HepG2 (cell line): ENCODE results near the gene RBFOX1. TPM values are rescaled to one million over a fixed set of nuclear protein-coding genes. Genes with fewer than 3 reads are reported as not detected.

ENCODE experiments used
- ATAC-seq: fragments of 200-7000 bp; cut with Tn5 transposase; 3 replicates; pipeline ENCODE4 v1.9.1; 2020; ENCODE audit warnings: mild to moderate bottlenecking, moderate library complexity
- BruUV-seq: library from RNA; stranded (reverse); fragments of 400-500 nt; replicated peaks from 2 replicates; lab custom pipeline; 2021; lab: Mats Ljungman, UMichigan
- CTCF ChIA-PET: fragments of 300-600 bp; formaldehyde crosslinking; extraction: SDS; loops from one replicate; lab custom pipeline; 2021; ENCODE audit warnings: low total read pairs, inconsistent platforms, low intra/inter-chr PET ratio; lab: Yijun Ruan, JAX
- POLR2A ChIA-PET: fragments of 350-600 bp; sonication (Branson Sonifier 250); formaldehyde crosslinking; loops from one replicate; lab custom pipeline; 2020; ENCODE audit warnings: antibody characterized with exemption, inconsistent platforms; lab: Yijun Ruan, JAX
- DNase-seq: peaks from one replicate; pipeline ENCODE4 v3.0.0-alpha.2; 2015; ENCODE audit warnings: low spot score
- FAIRE-seq: peaks from 3 replicates; lab custom pipeline; 2011; peaks lifted over from hg19 to GRCh38; lab: Jason Lieb, UNC
- H2AFZ ChIP-seq: one replicate; pipeline ENCODE4 v1.6.1; 2011; ENCODE audit warnings: low read length, inconsistent platforms
- H3K27ac ChIP-seq: fragments of 300-600 bp; 3 replicates; pipeline ENCODE4 v1.8.0; 2011; ENCODE audit warnings: mixed run types, mild to moderate bottlenecking, mixed read lengths, low read length, inconsistent platforms; ENCODE audit not compliant: insufficient read depth; ENCODE audit errors: extremely low read length
- H3K27me3 ChIP-seq, 2 experiments: fragments of 200-600 bp in 1 of 2; 2 replicates in 1 of 2; 3 replicates in 1 of 2; pipeline versions ENCODE4 v1.6.0 to v1.8.0; 2011; ENCODE audit warnings: low read length in 2 of 2, mild to moderate bottlenecking in 2 of 2, moderate library complexity in 2 of 2, inconsistent platforms in 1 of 2; ENCODE audit not compliant: insufficient read depth in 2 of 2, control insufficient read depth in 1 of 2
- H3K36me3 ChIP-seq, 2 experiments: fragments of 200-600 bp in 1 of 2; replicated peaks in 1 of 2; 2 replicates in 1 of 2; 3 replicates in 1 of 2; pipeline versions ENCODE4 v1.5.1 to v1.8.0; 2011; ENCODE audit warnings: low read length in 2 of 2, inconsistent platforms in 1 of 2; ENCODE audit not compliant: insufficient read depth in 2 of 2, control insufficient read depth in 1 of 2
- H3K4me1 ChIP-seq: 2 replicates; pipeline ENCODE4 v1.5.1; 2012; ENCODE audit warnings: low read length, inconsistent platforms; ENCODE audit not compliant: insufficient read depth
- H3K4me2 ChIP-seq: 2 replicates; pipeline ENCODE4 v1.6.0; 2011; ENCODE audit warnings: low read depth, low read length, inconsistent platforms
- H3K4me3 ChIP-seq, 3 experiments: fragments of 200-600 bp in 1 of 3; sonication (generic), shearing (Covaris generic) in 1 of 3; replicated peaks in 1 of 3; 2 replicates each; pipeline ENCODE4 v1.5.1; 2011 to 2016; ENCODE audit warnings: low read length in 3 of 3, inconsistent platforms in 2 of 3, low read depth in 2 of 3, mild to moderate bottlenecking in 2 of 3, control low read depth in 1 of 3, mixed read lengths in 1 of 3; ENCODE audit not compliant: insufficient read depth in 1 of 3
- H3K79me2 ChIP-seq: one replicate; pipeline ENCODE4 v1.6.1; 2011; ENCODE audit warnings: low read length, inconsistent platforms; ENCODE audit not compliant: insufficient read depth
- H3K9ac ChIP-seq: 2 replicates; pipeline ENCODE4 v1.6.0; 2011; ENCODE audit warnings: mild to moderate bottlenecking, low read depth, low read length, inconsistent platforms; ENCODE audit not compliant: insufficient read depth
- H3K9me3 ChIP-seq: 2 replicates; pipeline ENCODE4 v1.5.1; 2012; ENCODE audit warnings: mild to moderate bottlenecking, low read length
- H4K20me1 ChIP-seq: 2 replicates; pipeline ENCODE4 v1.6.0; 2011; ENCODE audit warnings: inconsistent platforms, mild to moderate bottlenecking, low read length, moderate library complexity; ENCODE audit not compliant: insufficient read depth
- HES4 ChIP-seq: sonication (generic); formaldehyde crosslinking; IDR thresholded peaks from 2 replicates; pipeline ENCODE4 v1.9.0; 2021; ENCODE audit warnings: mild to moderate bottlenecking, missing genetic modification reagents, borderline replicate concordance
- PHF20 ChIP-seq: sonication (generic); formaldehyde crosslinking; IDR thresholded peaks from 2 replicates; pipeline ENCODE4 v1.5.0; 2020; ENCODE audit warnings: mild to moderate bottlenecking, missing genetic modification reagents
- RXRA ChIP-seq: sonication (generic); formaldehyde crosslinking; IDR thresholded peaks from 2 replicates; pipeline ENCODE4 v1.5.1; 2020; ENCODE audit warnings: missing genetic modification reagents
- SP140L ChIP-seq: sonication (generic); formaldehyde crosslinking; IDR thresholded peaks from 2 replicates; pipeline ENCODE4 v1.4.0; 2020; ENCODE audit warnings: missing genetic modification reagents, borderline replicate concordance
- ZBTB3 ChIP-seq: sonication (generic); formaldehyde crosslinking; IDR thresholded peaks from 2 replicates; pipeline ENCODE4 v1.4.0; 2020; ENCODE audit warnings: low read depth, mild to moderate bottlenecking, moderate library complexity, missing genetic modification reagents, borderline replicate concordance
- ZNF296 ChIP-seq: sonication (generic); formaldehyde crosslinking; conservative IDR thresholded peaks from 2 replicates; pipeline ENCODE4 v1.5.0; 2020; ENCODE audit warnings: mild to moderate bottlenecking, missing genetic modification reagents
- ZNF616 ChIP-seq: sonication (generic); formaldehyde crosslinking; IDR thresholded peaks from 2 replicates; pipeline ENCODE4 v1.5.0; 2020; ENCODE audit warnings: low read depth, mild to moderate bottlenecking, missing genetic modification reagents
- ZSCAN25 ChIP-seq: sonication (generic); formaldehyde crosslinking; IDR thresholded peaks from 2 replicates; pipeline ENCODE4 v1.8.0; 2022; ENCODE audit warnings: mild to moderate bottlenecking, missing genetic modification reagents
- WGBS: methylation state at CpG from one replicate; pipeline ENCODE4 v1.1.6; 2017; ENCODE audit warnings: low lambda C conversion rate; 5-methylcytosine and 5-hydroxymethylcytosine counted together
- in situ Hi-C: cut with HindIII; loops from 2 replicates; pipeline ENCODE4 v1.10.0; 2017; ENCODE audit warnings: low pct_unique_long_range_greater_than_20kb; ENCODE audit not compliant: extremely low pct_ligation_motif_present
- intact Hi-C: fragments of 100-400 bp; cut with micrococcal nuclease; formaldehyde crosslinking; loops from one replicate; pipeline ENCODE4 v1.10.0; 2022; ENCODE audit not compliant: unreplicated experiment
- polyA plus RNA-seq, 8 experiments: library from polyadenylated mRNA; depleted of rRNA in 3 of 8; stranded (reverse) in 7 of 8; unstranded in 1 of 8; fragments of >200 nt; fragmentation: Illumina TruSeq in 4 of 8; extraction: Trizol in 4 of 8; gene quantifications; 2 replicates each; pipeline versions ENCODE4 v1.2.1 to v1.2.3, GENCODE V29; 2011 to 2016; ENCODE audit warnings: low read depth in 4 of 8, missing spikeins in 1 of 8, mixed read lengths in 1 of 8; ENCODE audit not compliant: insufficient read depth in 1 of 8
- total RNA-seq, 5 experiments: library from RNA; depleted of rRNA; stranded (reverse); fragments of >200 nt; fragmentation: Illumina TruSeq; extraction: Trizol; gene quantifications; 2 replicates each; pipeline ENCODE4 v1.2.3, GENCODE V29; 2016; ENCODE audit warnings: low read depth in 1 of 5
- TF ChIP-seq, protein P1 (sequence below): sonication (generic); formaldehyde crosslinking; IDR thresholded peaks from 2 replicates; pipeline ENCODE4 v1.4.0; 2020; ENCODE audit warnings: missing genetic modification reagents

Gene RBFOX1
- total and polyA plus RNA-seq, 2 of the 13 experiments (the other 11 are each of a cell fraction or from before 2014, with no cell fraction given), result not detected

DNA sequence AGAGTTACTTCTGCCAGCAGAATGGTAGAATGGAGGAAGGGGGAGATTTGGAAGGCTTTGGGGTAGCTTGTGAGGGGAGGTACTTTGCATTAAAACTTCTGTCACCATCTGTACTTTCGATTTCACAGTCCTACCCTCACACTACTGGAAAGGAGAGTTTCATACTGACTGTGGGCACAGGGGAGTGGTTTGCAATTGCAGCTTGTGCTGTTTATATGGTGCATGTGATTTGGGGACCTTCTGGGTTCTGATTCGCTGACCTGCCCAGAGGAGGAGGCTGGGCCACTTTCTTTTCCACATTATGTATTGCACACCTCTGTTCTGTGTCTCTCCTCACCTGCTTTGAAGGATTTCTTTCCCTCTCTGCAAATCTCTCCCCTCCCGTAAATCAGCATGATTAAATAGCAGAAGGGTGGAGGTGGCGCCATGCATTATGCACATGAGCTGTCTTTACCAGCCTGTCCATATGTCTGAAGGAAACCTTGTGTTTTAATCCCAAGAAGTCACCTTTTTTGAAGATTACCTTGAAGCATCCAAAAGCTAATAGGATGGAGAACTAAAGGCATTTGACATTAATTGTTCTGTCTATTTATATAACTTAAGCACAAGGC lies 90.9 kb downstream of the RBFOX1 start:
- Histone ChIP-seq H3K4me3 (no peak overlapping the region), H3K27me3 (peaks cover 0 to 7% of the 10 kb centered on the region in 2 experiments; a peak in 1 of 5 replicates), H3K79me2 (no peaks in the 10 kb centered on the region), H3K4me1 (no peaks in the 10 kb centered on the region), H3K4me2 (no peak overlapping the region), H2AFZ (no peak overlapping the region), H3K36me3 (no peaks in the 10 kb centered on the region), H3K9ac (no peak overlapping the region), H3K27ac (no peak overlapping the region), H4K20me1 (no peaks in the 10 kb centered on the region), H3K9me3 (no peaks in the 10 kb centered on the region)
- ATAC-seq (no peak), FAIRE-seq (no peak), DNase-seq (no peak)
- ChIA-PET CTCF (no interaction called here), POLR2A (no interaction called here)
- TF ChIP-seq PHF20 (CRISPR knock-in tag) (no peak), ZSCAN25 (no peak), SP140L (CRISPR knock-in tag) (no peak)
- no TSS peak for BruUV-seq
- 14% methylated on average over 4 of the region's 4 CpGs for WGBS
- intact Hi-C loops (no loop called here), in situ Hi-C loops (no loop called here)

DNA sequence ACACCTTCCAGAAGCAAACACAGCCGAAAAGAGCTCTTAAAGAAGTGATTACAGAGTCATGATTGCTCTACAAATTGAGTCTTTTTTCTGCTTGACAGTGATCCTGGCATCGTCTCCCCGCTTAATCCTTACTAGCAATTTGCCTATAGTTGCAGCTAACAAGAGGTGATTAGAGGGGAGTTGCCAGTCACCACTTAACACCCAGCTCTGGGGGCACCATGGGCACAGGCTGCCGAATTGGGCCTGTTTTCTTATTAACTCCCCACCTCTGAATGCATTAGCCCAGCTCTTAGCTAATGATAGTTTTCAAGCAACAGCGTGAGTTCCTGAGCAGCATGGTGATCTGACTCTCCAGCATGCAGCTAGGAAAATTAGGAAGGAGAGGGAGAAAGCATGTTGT lies 93.5 kb downstream of the RBFOX1 start:
- Histone ChIP-seq H3K27ac (no peak overlapping the region), H3K4me2 (no peak overlapping the region), H3K27me3 (peaks cover 0 to 7% of the 10 kb centered on the region in 2 experiments; a peak in 1 of 5 replicates), H3K79me2 (no peaks in the 10 kb centered on the region), H3K4me3 (no peak overlapping the region), H3K36me3 (no peaks in the 10 kb centered on the region), H2AFZ (no peak overlapping the region), H3K4me1 (no peaks in the 10 kb centered on the region), H4K20me1 (no peaks in the 10 kb centered on the region), H3K9ac (no peak overlapping the region), H3K9me3 (no peaks in the 10 kb centered on the region)
- 19% methylated on average over 5 of the region's 5 CpGs for WGBS
- BruUV-seq, result no TSS peak
- FAIRE-seq (no peak), ATAC-seq (no peak), DNase-seq (no peak)
- TF ChIP-seq, protein P1, sequence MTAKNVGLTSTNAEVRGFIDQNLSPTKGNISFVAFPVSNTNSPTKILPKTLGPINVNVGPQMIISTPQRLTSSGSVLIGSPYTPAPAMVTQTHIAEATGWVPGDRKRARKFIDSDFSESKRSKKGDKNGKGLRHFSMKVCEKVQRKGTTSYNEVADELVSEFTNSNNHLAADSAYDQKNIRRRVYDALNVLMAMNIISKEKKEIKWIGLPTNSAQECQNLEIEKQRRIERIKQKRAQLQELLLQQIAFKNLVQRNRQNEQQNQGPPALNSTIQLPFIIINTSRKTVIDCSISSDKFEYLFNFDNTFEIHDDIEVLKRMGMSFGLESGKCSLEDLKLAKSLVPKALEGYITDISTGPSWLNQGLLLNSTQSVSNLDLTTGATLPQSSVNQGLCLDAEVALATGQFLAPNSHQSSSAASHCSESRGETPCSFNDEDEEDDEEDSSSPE (CRISPR knock-in tag), result no peak
- TF ChIP-seq HES4 (CRISPR knock-in tag) (no peak), ZNF616 (CRISPR knock-in tag) (no peak), RXRA (no peak), ZBTB3 (CRISPR knock-in tag) (no peak), ZNF296 (CRISPR knock-in tag) (no peak)
- POLR2A ChIA-PET, result no interaction called here
- in situ Hi-C loops, result no loop called here
- intact Hi-C loops, result no loop called here
- CTCF ChIA-PET, result no interaction called here
